ENCODE measurements around the gene SYS1. TPM values are rescaled to one million over a fixed set of nuclear protein-coding genes. Genes with fewer than 3 reads are reported as not detected.
"Not testable (repeated sequence)": the region's sequence is repeated elsewhere in the genome, so short reads cannot be mapped to it uniquely, and the experiment has no call there.

The SYS1 gene
- total RNA-seq, 2 donors from 2014 or later: 23.3 to 31.4 TPM

DNA sequence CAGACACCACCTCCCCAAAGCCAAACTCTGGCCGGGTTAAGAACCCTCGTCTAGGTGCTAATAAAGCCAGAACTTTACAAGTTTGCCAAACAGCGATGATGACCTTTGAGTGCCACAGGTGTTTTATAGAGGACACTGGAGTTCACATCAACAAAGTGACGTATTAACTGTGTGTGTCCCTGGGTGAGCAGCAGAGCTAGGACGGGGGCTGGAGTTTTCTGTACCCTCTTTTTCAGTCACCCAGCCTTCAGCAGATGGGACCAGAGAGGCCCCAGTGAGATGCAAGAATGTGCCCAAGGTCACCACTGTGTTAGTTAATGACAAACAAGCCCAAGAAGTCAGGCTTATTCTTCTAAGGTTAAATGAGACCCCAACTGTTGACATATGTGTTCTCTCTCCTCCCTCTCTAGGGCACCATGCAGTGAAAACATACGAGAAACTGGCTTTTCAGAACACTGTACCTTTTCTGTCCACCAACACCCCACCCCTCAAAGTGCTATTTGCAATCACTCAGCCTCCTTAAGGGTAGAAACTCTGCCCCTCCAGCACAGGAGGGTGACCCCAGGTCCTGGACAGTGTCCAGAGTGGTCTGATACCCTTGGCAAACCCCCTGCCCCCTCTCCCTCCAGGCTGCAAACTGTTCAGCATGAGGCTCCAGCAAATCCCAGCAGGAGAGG, 20.0 kb upstream of the SYS1 start:
- peaks cover 20 to 27% of the 10 kb centered on the region in 2 donors for H3K4me1 Mint-ChIP-seq (ENCODE audit: low read depth in 2 of 2)

DNA sequence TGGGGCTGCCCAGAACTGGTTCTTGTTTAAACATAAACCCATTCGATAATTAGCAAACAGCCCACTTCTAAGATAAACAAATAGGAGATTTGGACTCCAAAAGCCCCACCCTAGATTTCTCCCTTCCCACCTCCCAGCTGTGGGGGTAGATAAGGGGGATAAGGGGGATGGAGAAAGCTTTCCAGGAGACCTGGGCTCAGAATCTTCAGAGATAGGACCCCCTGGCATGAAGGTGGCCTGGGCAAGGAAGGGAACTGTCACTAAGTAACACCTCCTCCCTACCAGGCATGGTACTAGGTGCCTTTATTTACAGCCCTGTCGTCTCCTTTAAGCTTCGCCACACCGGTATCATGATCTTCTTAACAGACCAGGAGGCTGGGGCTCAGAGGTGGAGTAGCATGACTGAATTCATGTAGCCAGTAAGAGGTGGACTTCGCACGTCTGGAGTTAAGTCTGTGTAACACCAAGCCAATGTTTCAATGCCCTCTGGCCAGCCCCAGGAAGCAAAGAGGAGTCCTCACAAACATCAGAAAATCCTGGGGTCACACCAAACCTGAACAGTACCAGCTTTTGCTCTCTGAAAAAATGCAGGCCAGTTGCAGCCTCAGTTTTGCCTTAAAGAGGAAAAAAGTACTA, 19.3 kb upstream of the SYS1 start:
- Mint-ChIP-seq H3K36me3 (no peaks in the 10 kb centered on the region), H3K27ac (peak overlapping the region in 1 of 2 donors; percentile 56)

More for the DNA sequence above, 20.0 kb upstream of the SYS1 start:
- Mint-ChIP-seq H3K4me3 (no peak overlapping the region), H3K27ac (peak overlapping the region in 1 of 2 donors; percentile 56), H3K9me3 (no peaks in the 10 kb centered on the region), H3K27me3 (no peaks in the 10 kb centered on the region), H3K36me3 (no peaks in the 10 kb centered on the region)
- ATAC-seq (no peak), DNase-seq (ENCODE audit: low spot score) (no peak)

DNA sequence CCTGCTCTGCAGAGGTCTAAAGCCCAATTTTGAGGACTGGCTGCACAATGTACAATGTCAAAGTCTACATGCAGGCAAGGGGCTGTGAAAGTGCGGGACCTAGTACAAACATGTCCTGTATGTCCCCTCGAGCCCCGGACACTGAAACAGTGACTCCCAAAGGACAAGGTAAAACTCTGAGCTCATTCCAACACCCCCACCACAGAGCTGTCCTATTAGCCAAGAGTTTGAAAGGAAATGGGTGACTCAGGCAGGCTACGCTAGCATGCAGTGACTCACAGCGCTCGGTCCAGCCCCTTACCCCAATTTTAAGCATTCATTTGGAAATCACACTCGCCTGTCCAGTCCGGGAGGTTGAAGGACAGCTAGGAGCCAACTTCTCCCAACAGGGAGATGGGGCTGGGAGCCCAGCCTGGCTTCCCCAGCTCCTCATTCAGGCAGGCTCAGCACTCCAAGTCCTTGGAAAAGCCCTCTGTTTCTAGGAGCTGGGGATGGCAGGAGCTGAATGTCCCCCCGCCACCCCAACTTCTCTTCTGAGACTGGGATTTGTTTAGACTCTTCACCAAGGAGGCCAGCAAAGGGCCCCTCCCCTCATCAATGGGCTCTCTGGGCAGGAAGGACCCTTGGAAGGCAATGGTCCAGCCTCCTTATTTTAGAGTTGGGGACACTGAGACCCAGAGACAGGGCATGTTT, 18.6 kb upstream of the SYS1 start:
- Mint-ChIP-seq H3K4me1 (ENCODE audit: low read depth in 2 of 2) (peaks cover 23 to 29% of the 10 kb centered on the region in 2 donors), H3K36me3 (no peaks in the 10 kb centered on the region), H3K27ac (peak overlapping the region; percentile 6 to 56), H3K27me3 (no peaks in the 10 kb centered on the region), H3K9me3 (no peaks in the 10 kb centered on the region), H3K4me3 (peak overlapping the region; percentile 88)
- peak; percentile 74 for DNase-seq (ENCODE audit: low spot score)
- ATAC-seq: peak; percentile 69 to 73

More for the DNA sequence above, 19.3 kb upstream of the SYS1 start:
- no peak for DNase-seq (ENCODE audit: low spot score)
- Mint-ChIP-seq H3K4me1 (ENCODE audit: low read depth in 2 of 2) (peaks cover 23 to 29% of the 10 kb centered on the region in 2 donors), H3K9me3 (no peaks in the 10 kb centered on the region), H3K27me3 (no peaks in the 10 kb centered on the region), H3K4me3 (peak overlapping the region; percentile 88)
- no peak for ATAC-seq

GRCh38 chr20:45345104-45345936, 17.6 kb upstream of the SYS1 start:
- H3K4me3 Mint-ChIP-seq: peak overlapping the region; percentile 88
- H3K9me3 Mint-ChIP-seq: no peaks in the 10 kb centered on the region
- no peaks in the 10 kb centered on the region for H3K36me3 Mint-ChIP-seq
- DNase-seq (ENCODE audit: low spot score) (no peak), ATAC-seq (no peak)
- peaks cover 23 to 29% of the 10 kb centered on the region in 2 donors for H3K4me1 Mint-ChIP-seq (ENCODE audit: low read depth in 2 of 2)
- peak overlapping the region; percentile 56 to 60 for H3K27ac Mint-ChIP-seq
- no peaks in the 10 kb centered on the region for H3K27me3 Mint-ChIP-seq

DNA sequence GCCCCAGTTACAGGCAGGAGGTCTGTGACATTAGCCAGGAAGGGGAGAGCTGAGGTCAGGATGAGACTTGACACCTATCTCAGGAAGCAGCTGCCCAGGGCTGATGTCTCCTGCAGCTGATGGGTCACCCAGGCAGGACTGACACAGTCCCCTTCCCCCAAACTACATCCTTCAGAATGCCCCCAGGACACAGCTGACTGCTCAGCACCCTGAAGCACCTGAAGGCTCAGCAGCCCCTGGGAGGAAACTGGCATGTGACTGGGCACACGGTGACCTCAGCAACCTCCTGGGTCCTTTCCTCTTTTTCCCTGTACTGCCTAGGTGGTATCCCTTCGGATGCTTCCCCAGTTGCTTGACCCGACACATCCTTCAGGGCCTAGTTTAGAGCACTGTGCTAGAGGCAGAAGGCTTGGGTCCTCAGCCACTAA, 16.7 kb upstream of the SYS1 start:
- no peaks in the 10 kb centered on the region for H3K9me3 Mint-ChIP-seq
- peaks cover 23 to 29% of the 10 kb centered on the region in 2 donors for H3K4me1 Mint-ChIP-seq (ENCODE audit: low read depth in 2 of 2)
- ATAC-seq (peak; percentile 30 to 34), DNase-seq (ENCODE audit: low spot score) (peak; percentile 68)
- peak overlapping the region; percentile 56 to 60 for H3K27ac Mint-ChIP-seq
- no peaks in the 10 kb centered on the region for H3K27me3 Mint-ChIP-seq
- no peaks in the 10 kb centered on the region for H3K36me3 Mint-ChIP-seq
- peak overlapping the region; percentile 88 for H3K4me3 Mint-ChIP-seq

- Mint-ChIP-seq H3K4me3 (peak overlapping the region; percentile 88), H3K4me1 (ENCODE audit: low read depth in 2 of 2) (peaks cover 23 to 29% of the 10 kb centered on the region in 2 donors), H3K27me3 (no peaks in the 10 kb centered on the region), H3K27ac (peak overlapping the region; percentile 56 to 60), H3K36me3 (no peaks in the 10 kb centered on the region), H3K9me3 (no peaks in the 10 kb centered on the region)
- DNase-seq (ENCODE audit: low spot score): no peak
- no peak for ATAC-seq
Measured at GRCh38 chr20:45346851-45347250, 16.1 kb upstream of the SYS1 start.

GRCh38 chr20:45347297-45347935, 15.5 kb upstream of the SYS1 start:
- DNase-seq (ENCODE audit: low spot score) (no peak), ATAC-seq (peak in 1 of 2 donors; percentile 4)
- Mint-ChIP-seq H3K9me3 (no peaks in the 10 kb centered on the region), H3K4me3 (peak overlapping the region; percentile 88), H3K4me1 (ENCODE audit: low read depth in 2 of 2) (peaks cover 23 to 29% of the 10 kb centered on the region in 2 donors), H3K27ac (peak overlapping the region; percentile 56 to 60), H3K27me3 (no peaks in the 10 kb centered on the region), H3K36me3 (no peaks in the 10 kb centered on the region)

GRCh38 chr20:45347936-45348778, 14.8 kb upstream of the SYS1 start, which contains the start of gene SDC4:
SDC4 (minus strand) TSS chr20:45348424; CDS start chr20:45348384, 40 bp downstream.
- Mint-ChIP-seq H3K27ac (peak within 1 kb of the TSS; percentile 56 to 60), H3K9me3 (no peaks in the 10 kb centered on the region), H3K4me3 (peak within 1 kb of the TSS; percentile 88), H3K4me1 (ENCODE audit: low read depth in 2 of 2) (peaks cover 23 to 29% of the 10 kb centered on the region in 2 donors), H3K27me3 (no peaks in the 10 kb centered on the region), H3K36me3 (no peaks in the 10 kb centered on the region)
- ATAC-seq: peak; percentile 89 to 90
- DNase-seq (ENCODE audit: low spot score): peak; percentile 78

- no peak overlapping the region for H3K27ac Mint-ChIP-seq
- H3K9me3 Mint-ChIP-seq: no peaks in the 10 kb centered on the region
- no peaks in the 10 kb centered on the region for H3K36me3 Mint-ChIP-seq
- H3K4me1 Mint-ChIP-seq (ENCODE audit: low read depth in 2 of 2): peaks cover 29 to 32% of the 10 kb centered on the region in 2 donors
- ATAC-seq (no peak), DNase-seq (ENCODE audit: low spot score) (no peak)
- H3K4me3 Mint-ChIP-seq: no peak overlapping the region
- H3K27me3 Mint-ChIP-seq: no peaks in the 10 kb centered on the region
Measured at GRCh38 chr20:45350217-45350616, 12.7 kb upstream of the SYS1 start.

- H3K27ac Mint-ChIP-seq; H3K27me3 Mint-ChIP-seq; ATAC-seq; H3K36me3 Mint-ChIP-seq; H3K9me3 Mint-ChIP-seq; DNase-seq (ENCODE audit: low spot score); H3K4me3 Mint-ChIP-seq: not testable (repeated sequence)
- H3K4me1 Mint-ChIP-seq (ENCODE audit: low read depth in 2 of 2): peaks cover 30 to 32% of the 10 kb centered on the region in 2 donors
Measured at GRCh38 chr20:45350795-45351194, 12.2 kb upstream of the SYS1 start.

DNA sequence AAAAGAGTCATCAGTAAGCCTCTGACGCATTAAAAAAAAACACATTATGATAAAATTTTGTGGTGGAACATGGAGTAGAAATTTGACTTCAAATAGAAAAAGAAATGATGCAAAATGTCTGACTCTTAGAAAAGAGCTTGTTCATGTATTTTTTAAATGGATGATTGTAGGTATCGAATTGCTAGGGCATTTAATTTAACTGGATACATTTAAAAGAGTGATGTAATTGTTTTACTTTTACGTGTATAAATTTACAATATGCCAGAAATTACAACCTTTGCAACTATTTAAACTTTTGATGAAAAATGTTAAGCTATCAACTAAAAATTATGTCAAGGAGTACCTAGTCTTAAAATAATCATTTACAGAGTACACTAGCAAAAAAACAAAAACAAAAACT, 10.2 kb upstream of the SYS1 start:
- no peaks in the 10 kb centered on the region for H3K27me3 Mint-ChIP-seq
- no peaks in the 10 kb centered on the region for H3K36me3 Mint-ChIP-seq
- DNase-seq (ENCODE audit: low spot score) (no peak), ATAC-seq (no peak)
- H3K4me1 Mint-ChIP-seq (ENCODE audit: low read depth in 2 of 2): peaks cover 17 to 23% of the 10 kb centered on the region in 2 donors
- no peak overlapping the region for H3K27ac Mint-ChIP-seq
- no peak overlapping the region for H3K4me3 Mint-ChIP-seq
- H3K9me3 Mint-ChIP-seq: no peaks in the 10 kb centered on the region

GRCh38 chr20:45353746-45354145, 9.2 kb upstream of the SYS1 start:
- no peak overlapping the region for H3K4me3 Mint-ChIP-seq
- DNase-seq (ENCODE audit: low spot score): no peak
- H3K27me3 Mint-ChIP-seq: no peaks in the 10 kb centered on the region
- ATAC-seq: no peak
- H3K9me3 Mint-ChIP-seq: no peaks in the 10 kb centered on the region
- peak overlapping the region in 1 of 2 donors; percentile 74 for H3K27ac Mint-ChIP-seq
- H3K4me1 Mint-ChIP-seq (ENCODE audit: low read depth in 2 of 2): peaks cover 15 to 19% of the 10 kb centered on the region in 2 donors
- no peaks in the 10 kb centered on the region for H3K36me3 Mint-ChIP-seq
